GM21619 (cell line): ENCODE measurements around the gene SORL1.

Experiments
- ATAC-seq: cut with Tn5 transposase; IDR thresholded peaks from one replicate; pipeline ENCODE4 v1.9.1; 2021; ENCODE audit not compliant: unreplicated experiment

The SORL1 gene

DNA sequence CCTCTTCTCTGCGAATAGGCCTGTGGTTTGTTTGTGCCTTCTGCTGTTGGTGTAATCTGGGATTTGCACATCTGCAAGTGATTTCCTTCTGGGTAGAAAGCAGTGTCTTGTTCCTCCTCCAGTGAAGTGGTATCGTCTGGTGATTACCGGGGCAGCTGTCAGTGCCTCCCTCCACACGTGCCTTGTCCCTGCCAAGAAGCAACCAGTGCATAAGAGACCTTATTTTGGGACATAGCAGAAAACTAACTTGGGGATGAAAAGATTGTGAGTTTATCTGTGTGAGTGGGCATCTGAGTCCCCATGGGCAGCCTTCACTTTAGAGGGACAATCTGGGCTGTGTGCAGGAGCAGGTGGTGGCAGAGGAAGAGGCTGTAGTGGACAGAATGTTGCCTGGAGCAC, 72.1 kb downstream of the SORL1 start:
- ATAC-seq = no peak

DNA sequence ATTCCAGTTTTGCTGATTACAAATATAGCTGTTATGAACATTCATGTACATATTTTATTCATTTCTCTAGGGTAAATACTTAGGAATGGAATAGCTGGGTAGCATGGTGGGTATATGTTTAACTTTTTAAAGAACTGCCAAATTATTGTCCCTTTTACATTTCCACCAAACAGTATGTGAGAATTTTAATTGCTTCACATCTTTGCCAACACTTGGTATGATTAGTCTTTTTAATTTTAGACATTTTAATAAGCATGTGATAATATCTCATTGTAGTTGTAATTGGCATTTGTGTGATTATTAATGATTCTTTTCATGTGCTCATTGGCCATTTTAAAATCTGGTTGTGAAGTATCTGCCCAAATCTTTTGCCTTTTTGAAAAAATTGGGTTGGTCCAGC, 73.3 kb downstream of the SORL1 start:
- ATAC-seq = no peak

DNA sequence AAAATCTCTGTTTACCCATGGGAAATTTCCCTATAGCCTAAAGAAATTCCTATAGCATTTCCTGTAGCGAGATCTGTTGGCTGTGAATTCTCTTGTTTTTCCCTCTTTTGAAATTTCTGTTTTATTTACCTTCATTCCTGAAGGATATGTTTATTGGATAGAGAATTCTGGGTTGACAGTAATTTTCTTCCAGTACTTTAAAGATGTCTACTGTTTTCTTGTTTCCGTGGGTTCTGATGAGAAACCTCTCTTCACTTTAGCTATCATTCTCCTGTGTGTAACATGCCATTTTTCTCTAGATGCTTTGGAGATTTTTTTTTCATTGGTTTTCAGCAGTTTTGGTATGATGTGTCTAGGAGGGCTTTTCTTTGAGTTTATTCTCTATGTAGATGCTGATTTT, 78.1 kb downstream of the SORL1 start:
- no peak for ATAC-seq

DNA sequence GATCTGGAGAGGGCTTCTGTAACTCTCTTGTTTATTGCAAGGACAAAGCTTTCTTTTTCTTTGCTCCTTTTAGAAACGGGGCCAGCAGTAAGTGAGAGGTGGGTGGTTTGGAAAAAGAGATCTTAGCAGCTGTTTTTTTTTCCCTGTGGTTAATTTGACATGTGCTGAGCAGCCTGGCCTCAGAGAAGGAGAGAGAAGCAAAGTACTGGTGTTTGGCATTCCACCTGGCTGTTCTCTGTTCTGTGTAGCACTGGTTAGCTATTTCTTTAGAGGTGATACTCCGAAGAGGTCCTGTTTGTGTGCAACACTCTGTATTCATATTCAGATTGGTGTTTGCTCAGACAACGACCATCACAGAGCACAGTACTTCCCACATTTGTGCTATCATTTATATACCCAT, 81.5 kb downstream of the SORL1 start:
- ATAC-seq = no peak

DNA sequence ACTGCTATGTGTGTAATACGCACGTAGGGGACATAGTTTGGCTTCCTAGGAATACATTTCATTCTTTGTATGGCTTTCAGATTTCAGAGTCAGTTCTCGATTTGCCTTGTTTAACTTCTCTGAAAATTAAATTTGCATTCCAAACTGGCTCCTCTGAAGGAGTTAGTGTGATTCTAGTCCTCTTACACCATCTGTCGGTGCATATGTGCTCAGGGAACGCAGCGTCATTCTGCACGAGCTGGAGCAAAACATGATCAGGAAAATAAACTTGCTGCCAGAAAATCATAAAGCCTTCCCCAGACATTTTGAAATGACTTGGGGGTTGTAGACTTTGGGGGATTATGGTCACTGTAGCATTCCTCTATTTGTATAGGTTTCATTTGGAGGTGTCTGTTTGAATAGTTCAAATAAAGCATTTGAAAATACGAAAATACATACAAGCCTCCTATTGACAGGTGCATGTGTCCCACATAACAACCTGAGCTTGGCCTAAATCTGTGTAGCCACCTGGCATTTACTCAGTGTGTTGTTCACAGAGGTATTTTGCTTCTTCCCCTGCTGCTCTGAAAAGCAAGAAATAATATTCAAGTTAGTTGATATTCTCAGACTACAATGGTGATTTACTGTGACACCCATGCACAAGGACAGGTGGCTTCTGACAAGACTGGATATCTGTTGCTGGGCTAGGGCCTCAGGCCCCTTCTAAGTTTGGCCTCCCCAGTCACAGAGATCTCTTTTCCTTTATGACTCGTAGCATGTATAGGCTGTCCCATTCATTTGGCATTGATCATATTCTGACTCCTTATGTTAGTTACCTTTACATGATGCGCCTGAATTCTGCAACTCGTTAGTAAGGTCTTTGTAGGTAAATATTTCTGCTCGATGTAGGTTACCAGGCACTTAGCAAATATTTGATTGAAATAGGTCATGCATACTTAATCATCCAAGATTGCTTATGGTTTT, 82.3 kb downstream of the SORL1 start:
- ATAC-seq = no peak

DNA sequence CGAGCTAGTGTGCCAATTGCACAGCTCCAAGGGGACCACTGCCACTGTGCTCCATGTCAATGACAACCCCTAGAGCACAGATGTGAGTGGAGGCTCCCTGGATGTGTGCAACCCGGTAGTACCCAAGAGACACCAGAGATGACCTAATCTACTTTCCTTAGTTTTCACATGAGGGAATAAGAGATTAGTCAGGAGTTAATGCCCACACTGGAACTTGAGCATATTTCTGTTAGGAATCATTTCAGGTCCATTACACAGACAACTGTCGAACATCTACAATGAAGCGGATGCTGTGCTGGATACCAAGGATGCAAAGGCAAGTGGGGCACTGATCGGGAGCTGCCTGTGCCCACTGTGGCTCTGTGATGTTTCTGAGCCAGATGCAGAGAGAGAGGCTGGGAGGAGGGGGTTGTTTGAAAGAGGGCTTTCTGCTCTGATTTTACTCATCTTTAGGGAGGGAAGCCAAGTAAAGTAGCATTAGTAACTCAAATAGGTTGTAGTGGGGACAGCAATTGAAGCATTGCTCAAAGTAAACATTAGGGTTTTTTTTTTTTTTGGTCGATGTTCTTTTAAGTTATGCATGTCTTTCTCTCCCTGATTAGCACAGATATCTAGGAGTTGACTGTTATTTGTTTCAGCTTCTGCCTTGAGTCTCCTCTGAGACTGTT, 83.1 kb downstream of the SORL1 start:
- no peak for ATAC-seq

DNA sequence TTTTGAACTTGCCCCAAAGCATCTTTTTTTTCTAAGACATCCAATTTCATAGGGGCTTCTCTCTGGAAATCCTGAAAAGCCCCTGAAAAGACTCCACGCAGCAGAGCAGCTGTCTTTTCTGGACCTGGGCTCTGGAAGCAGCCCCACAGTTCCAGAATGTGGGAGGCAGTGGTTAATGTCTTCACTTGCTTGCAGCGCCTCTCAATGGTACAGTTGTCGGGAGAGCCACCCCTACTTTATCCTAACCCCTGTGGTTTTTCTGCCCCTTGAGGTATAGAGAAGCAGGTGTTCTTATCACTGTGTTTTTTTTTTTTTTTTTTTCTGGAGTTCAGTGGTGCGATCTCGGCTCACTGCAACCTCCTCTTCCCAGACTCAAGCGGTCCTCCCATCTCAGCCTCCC, 84.0 kb downstream of the SORL1 start:
- no peak for ATAC-seq

DNA sequence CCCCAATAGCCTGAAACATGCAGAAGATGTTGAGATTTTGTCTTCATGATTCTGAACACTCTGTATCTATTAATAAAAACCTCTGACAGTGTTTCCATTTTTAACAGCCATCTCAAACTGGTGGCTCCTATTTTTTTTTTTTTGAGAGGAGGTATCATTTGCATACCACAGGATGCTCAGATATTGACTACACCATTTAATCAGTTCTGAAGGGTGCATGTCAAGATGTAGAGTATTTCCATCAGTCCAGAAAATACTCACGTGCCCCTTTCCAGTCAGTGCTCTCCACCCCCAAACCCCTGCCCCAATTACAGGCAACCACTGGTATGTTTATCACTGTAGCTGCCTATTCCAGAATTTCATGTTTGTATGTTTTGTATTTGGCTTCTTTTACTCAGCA, 85.9 kb downstream of the SORL1 start:
- peak; percentile 83 for ATAC-seq

DNA sequence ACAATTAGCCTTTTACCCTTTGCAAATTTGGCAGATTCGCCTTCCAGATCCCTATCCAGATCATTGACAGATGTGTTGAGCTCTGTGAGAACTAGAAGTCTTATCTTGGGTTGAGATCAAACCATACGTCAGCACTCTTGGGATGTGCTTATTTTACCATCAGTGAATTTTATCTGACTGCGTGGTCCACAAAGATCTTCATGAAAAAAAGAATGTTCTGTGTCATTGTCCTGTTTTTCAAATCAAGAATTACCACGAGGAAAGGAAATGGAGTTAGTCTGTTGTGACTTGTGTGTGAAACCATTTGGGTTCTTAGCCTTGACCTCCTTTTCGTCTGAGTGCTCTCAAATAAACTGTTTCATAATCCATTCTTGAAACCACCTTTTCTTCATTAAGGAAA, 86.9 kb downstream of the SORL1 start:
- ATAC-seq = no peak

DNA sequence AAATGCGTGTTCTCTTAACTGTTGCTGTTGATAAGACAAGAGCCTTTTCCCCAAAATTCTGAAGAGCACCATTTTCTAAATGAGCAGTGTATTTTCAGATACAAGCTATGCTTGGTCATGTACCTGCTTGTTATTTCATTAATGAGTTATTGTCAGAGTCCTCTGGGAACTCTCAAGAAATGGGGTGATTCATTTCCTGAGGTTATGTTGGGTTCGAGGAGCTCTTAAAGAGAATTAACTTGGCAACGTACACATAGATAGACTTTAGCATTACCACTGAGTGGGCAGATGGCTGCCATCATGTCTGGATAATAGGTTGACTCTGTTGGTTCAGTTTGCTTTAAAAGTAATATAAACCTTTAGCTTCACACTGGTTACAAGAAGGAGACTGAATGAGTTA, 88.5 kb downstream of the SORL1 start:
- ATAC-seq = no peak

DNA sequence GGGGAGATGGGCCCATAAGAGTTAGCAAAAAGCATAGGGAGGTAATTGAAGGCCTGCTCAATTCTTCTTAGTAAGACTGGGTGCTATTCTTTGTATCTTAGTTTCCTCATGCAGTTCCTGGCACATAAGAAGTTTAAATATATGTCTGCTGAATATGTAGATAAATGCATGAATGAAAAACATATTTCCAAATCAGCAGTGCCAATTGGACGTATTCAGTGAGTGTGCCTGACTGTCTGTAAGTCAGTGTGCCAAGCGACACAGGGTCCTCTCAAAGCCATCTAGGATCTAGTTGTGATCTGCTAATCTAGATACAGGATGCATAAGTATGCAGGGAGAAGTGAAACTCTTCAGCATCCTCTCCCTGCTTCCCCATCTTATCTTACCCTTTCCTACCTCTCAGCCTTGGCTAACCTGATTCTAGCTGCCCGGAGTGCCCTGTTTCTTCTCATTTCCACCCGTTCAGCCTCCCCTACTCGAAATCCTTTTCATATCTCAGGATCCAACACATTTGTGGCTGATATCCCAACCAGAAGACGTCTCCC, 91.8 kb downstream of the SORL1 start:
- ATAC-seq = no peak

DNA sequence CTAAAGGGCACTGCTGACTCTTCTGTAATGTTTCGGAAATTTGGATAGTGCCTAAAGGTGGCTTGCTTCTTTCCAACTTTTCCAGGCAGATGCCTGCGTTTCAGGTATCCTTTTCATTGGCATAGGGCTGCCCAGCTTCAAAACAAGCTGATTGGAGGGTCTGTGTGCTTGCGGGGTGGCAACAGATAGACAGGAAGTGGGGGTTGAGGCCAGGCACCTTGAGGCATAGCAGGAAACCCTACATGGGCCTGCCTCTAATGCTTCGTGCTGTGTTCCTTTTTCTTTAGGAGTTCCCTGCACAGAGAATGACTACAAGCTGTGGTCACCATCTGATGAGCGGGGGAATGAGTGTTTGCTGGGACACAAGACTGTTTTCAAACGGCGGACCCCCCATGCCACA, 92.8 kb downstream of the SORL1 start:
- ATAC-seq = no peak

DNA sequence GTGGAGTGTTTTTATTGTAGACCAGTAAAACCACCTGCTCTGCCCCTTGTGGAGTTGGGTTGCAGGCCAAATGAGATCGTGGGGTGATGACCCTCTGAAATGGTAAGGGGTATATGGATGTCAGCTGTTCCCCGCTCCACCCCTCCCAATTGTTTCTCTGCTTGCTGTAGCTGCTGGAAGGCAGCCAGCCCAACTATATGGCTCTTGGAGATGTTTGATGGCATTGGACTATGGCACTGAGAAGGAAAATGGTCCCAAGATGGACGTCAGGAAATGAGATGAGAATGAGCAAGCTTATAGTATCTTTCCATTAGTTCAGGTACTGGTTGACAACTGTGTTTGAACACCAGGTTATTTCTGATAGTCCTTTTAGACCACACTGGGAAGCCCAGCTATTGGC, 95.5 kb downstream of the SORL1 start:
- no peak for ATAC-seq

DNA sequence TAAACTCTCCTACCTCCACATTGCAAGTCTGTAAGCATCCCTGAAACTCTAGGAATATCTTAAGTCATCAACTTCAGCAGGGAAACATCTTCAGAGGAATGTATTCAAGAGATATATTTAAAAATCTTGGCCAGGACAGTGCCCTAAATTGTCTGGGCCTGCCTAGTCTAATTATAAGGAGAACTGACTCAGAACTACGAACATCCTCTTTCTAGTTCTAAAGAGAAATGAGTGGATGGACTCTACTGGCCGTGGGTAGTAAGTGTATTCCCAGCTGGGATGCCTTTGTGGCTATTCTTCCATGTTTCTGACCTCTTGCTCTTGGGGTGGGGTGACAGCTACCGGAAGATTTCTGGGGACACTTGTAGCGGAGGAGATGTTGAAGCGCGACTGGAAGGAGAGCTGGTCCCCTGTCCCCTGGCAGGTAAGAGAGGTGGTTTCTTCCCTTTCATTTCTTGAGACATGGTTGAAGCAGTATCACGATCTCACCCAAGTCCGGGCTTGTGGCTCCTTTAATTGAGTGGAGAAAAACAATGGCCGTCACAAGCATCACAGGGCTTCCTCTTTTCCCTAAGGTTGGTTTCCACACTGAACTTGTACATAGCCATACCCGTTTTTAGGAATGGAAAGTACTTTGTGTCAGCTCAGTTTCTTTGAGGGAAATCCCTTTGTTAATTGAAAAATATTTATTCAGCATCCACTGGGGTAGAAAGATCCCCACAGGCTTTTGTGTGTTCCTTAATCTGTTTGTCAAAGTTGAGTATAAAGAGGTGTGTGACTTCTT, 98.3 kb downstream of the SORL1 start:
- no peak for ATAC-seq

DNA sequence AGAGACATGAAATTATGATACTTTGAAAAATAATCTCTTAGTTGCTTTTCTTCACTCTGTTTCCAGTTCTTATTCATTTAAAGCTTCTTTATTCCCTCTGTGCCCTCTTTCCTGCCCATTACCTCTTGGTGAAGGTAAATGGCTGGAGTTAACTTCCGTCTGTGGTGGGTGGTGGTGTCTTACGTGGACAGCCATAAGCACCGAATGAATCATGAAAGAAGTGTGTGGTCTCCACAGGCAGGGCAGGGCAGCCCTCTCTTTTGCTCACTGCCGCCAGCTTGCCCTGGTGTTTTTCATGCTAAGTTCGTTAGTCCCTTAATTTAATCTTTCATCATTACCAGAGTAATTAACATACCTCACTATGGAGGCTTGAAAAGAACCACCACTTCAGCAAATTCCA, 99.3 kb downstream of the SORL1 start:
- no peak for ATAC-seq

DNA sequence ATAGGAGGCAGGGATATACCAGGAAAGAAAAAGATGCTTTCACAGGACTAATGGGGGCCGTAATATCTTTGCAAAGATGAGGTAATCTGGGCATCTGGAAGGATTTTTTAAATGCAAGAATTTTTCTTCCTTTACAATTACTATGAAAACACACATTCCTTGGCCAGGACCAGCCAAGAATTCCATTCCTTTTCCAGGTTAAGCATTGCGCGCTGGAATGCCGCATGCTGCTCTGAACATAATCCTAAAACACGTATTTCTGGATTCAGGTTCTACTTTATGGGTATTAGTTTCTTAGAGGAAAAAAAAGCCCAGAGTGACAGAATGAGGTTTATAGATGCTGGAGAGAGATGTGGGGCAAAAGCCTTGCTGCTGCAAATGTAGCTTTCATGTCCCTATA, 100.0 kb downstream of the SORL1 start:
- no peak for ATAC-seq

DNA sequence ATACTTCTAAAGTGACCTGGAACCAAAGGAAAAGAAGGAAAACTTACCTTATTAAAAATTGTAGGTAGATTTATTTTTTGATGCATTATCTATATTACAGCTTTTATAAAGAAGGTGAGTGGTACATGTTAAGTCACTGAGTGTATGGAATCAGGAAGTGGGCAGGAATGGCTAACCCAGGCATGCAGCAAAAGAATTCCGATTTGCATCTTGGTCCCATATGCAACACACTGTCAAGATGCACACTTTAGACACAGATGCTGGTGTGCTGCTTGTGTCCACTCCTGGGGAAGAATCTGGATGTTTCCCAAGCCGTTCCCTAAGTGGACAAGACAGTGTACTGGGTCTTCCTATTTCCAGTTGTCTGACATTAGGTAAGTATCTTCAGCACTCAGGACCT, 100.5 kb downstream of the SORL1 start:
- no peak for ATAC-seq

DNA sequence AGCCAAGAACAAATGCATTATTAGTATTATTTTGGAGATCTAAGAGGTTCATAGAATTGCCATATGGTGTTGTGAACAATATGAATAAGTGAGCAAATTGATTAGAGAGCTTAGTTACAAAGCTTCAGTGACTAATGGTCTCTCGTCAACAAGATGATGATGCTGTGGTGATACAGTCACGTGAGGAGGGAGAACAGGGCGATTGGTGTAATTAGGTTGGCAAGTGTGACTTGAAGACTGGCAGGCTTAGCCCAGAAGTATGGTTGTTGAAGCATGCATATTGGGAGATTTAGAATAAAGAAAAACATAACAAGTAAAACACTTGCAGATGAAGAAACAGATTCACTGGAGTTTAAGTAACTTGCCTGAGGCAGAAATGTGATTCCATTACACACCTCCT, 101.3 kb downstream of the SORL1 start:
- no peak for ATAC-seq

DNA sequence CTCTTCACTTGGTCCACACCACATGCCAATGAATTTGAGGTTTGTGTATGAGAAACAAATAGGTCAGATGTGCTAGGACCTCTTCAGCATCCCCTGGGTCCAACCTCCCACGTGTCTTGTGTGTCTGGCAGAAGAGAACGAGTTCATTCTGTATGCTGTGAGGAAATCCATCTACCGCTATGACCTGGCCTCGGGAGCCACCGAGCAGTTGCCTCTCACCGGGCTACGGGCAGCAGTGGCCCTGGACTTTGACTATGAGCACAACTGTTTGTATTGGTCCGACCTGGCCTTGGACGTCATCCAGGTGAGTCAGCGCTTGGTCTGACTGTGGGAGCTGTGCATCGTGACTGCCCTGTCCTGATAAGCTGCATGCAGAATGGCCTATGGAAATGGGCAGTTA, 101.7 kb downstream of the SORL1 start:
- no peak for ATAC-seq

DNA sequence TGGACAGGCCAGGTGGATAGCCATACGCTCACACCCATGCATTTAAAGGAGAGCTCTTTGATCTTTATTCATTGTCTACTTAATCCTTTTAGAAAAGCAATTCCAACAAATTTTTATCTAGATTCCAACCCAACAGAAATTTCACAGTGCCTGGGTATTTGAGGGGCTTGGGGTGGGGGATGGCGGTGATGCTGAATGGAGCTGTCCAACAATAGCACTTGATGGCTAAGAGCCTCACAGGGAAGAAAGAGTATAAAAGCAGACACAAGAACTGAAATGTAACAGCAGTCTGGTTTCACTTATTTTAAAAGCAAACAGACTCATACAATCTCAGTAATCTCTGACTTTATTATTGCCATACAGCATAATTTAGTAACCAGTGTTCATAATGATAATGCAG, 102.4 kb downstream of the SORL1 start:
- ATAC-seq = no peak

DNA sequence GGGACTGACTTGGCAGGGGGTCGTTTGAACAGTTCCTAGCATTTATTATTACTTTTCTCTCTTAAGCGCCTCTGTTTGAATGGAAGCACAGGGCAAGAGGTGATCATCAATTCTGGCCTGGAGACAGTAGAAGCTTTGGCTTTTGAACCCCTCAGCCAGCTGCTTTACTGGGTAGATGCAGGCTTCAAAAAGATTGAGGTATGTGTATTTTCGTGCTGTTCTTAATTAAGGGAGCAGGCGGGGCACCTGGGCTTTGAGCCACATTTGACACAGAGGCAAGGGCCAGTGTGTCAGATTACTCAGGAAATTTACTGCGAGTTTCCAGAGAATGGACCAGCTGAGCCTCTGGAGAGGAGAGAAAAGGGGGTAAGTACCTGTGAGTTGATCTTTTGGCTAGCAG, 103.0 kb downstream of the SORL1 start:
- ATAC-seq = no peak
